NK-92 treated with Interleukin-12 subunit alpha and Interleukin-12 subunit beta, amount 100 ng/mL, for 24 hours (cell line): Measurements from ENCODE around the gene ABLIM1.

Source experiments
- DNase-seq: peaks from one replicate; lab custom pipeline; 2025; lab: John Stamatoyannopoulos, UW

Gene ABLIM1

GRCh38 chr10:114389426-114389825 is 268.6 kb downstream of the ABLIM1 start:
- no peak for DNase-seq

- DNase-seq: peak; percentile 47
Measured at GRCh38 chr10:114388275-114388674, 269.8 kb downstream of the ABLIM1 start.

GRCh38 chr10:114387784-114388183 is 270.3 kb downstream of the ABLIM1 start:
- DNase-seq: no peak

GRCh38 chr10:114386452-114386851 is 271.6 kb downstream of the ABLIM1 start:
- DNase-seq: no peak

GRCh38 chr10:114385557-114385956 is 272.5 kb downstream of the ABLIM1 start:
- no peak for DNase-seq

- no peak for DNase-seq
Measured at GRCh38 chr10:114384601-114385000, 273.5 kb downstream of the ABLIM1 start.

- DNase-seq: no peak
Measured at GRCh38 chr10:114384181-114384580, 273.9 kb downstream of the ABLIM1 start.
